ENCODE results near the gene ZNF585A. TPM values are rescaled to one million over a fixed set of nuclear protein-coding genes. Genes with fewer than 3 reads are reported as not detected.

Gene ZNF585A
- total RNA-seq, 1 experiment from 2014 or later = 7.5 TPM

GRCh38 chr19:37095859-37096258 lies 76.6 kb downstream of the ZNF585A start:
- H3K36me3 Mint-ChIP-seq (ENCODE audit: insufficient read depth, unreplicated experiment) = peaks cover 5% of the 10 kb centered on the region
- CTCF ChIA-PET = no interaction called here
- no peaks in the 10 kb centered on the region for H3K4me1 Mint-ChIP-seq (ENCODE audit: low read depth, unreplicated experiment)
- no peak for TF ChIP-seq CTCF (IDR thresholded peaks at IDR 0.05; ENCODE audit: unreplicated experiment)
- H3K27ac Mint-ChIP-seq (ENCODE audit: unreplicated experiment) = no peak overlapping the region
- intact Hi-C loops (cut with micrococcal nuclease; ENCODE audit: unreplicated experiment) = no loop called here
- H3K9me3 Mint-ChIP-seq (ENCODE audit: low read depth, unreplicated experiment) = peaks cover 22% of the 10 kb centered on the region
- H3K4me3 Mint-ChIP-seq (ENCODE audit: low read depth, unreplicated experiment) = no peak overlapping the region
- H3K27me3 Mint-ChIP-seq (ENCODE audit: unreplicated experiment) = no peaks in the 10 kb centered on the region
- no TSS peak for BruUV-seq (replicated peaks)
- no peak for DNase-seq

Other genes with a start within 250 kb of the ZNF585A start
- gene ZNF420, start 94.3 kb downstream of the ZNF585A start, total RNA-seq (2022) = 8.7 and 14.6 TPM in 2 replicates
- gene ZNF585B, start 37.8 kb upstream of the ZNF585A start, total RNA-seq (2022) = 14.0 and 14.8 TPM in 2 replicates
- gene ZNF383, start 45.5 kb upstream of the ZNF585A start, total RNA-seq (2022) = 7.1 and 8.4 TPM in 2 replicates
- gene ZNF527, start 198.4 kb upstream of the ZNF585A start, total RNA-seq (2022) = 5.6 and 6.3 TPM in 2 replicates

Measured in Calu3 (cell line).